H1 (cell line): Measurements from ENCODE around the gene KIAA1671. TPM values are rescaled to one million over a fixed set of nuclear protein-coding genes. Genes with fewer than 3 reads are reported as not detected.

Experiments
- BCL11A ChIP-seq, 2 experiments: IDR thresholded peaks; one replicate each; pipeline ENCODE4 v1.6.1; 2011; ENCODE audit warnings: low read depth in 2 of 2, low read length in 2 of 2, mild to moderate bottlenecking in 2 of 2
- CEBPB ChIP-seq: IDR thresholded peaks from 2 replicates; pipeline ENCODE4 v1.6.1; 2012; ENCODE audit warnings: low read depth, low read length
- CTBP2 ChIP-seq: IDR thresholded peaks from 2 replicates; pipeline ENCODE4 v1.7.0; 2011; ENCODE audit warnings: borderline replicate concordance, mild to moderate bottlenecking, moderate library complexity, mixed read lengths, low read length; ENCODE audit not compliant: insufficient read depth, insufficient read length
- CTCF ChIP-seq, 3 experiments: IDR thresholded peaks; 1 replicate in 2 of 3; 2 replicates in 1 of 3; pipeline versions ENCODE4 v1.5.1 to v1.6.1; 2011; ENCODE audit warnings: low read length in 3 of 3, mild to moderate bottlenecking in 3 of 3, inconsistent platforms in 2 of 3, low read depth in 1 of 3, moderate library complexity in 1 of 3; ENCODE audit not compliant: insufficient read depth in 1 of 3; ENCODE audit errors: control extremely low read depth in 1 of 3
- HDAC2 ChIP-seq, 2 experiments: fragments of 300-600 bp in 1 of 2; sonication (generic) in 1 of 2; IDR thresholded peaks; 2 replicates each; pipeline ENCODE4 v1.6.1; 2011 to 2012; ENCODE audit warnings: low read depth in 2 of 2, low read length in 2 of 2, mild to moderate bottlenecking in 2 of 2, moderate library complexity in 2 of 2, borderline replicate concordance in 1 of 2, inconsistent platforms in 1 of 2
- MAX ChIP-seq: IDR thresholded peaks from 2 replicates; pipeline ENCODE4 v1.6.1; 2012; ENCODE audit warnings: inconsistent platforms
- SIN3A ChIP-seq, 2 experiments: IDR thresholded peaks in 1 of 2; conservative IDR thresholded peaks in 1 of 2; 2 replicates each; pipeline ENCODE4 v1.6.1; 2011 to 2012; ENCODE audit warnings: low read length in 2 of 2, improper control_type of control experiment in 1 of 2, low read depth in 1 of 2, mild to moderate bottlenecking in 1 of 2
- SUZ12 ChIP-seq: fragments of 200-600 bp; sonication (generic); IDR thresholded peaks from 2 replicates; pipeline ENCODE4 v1.6.1; 2012; ENCODE audit warnings: mild to moderate bottlenecking, inconsistent platforms, low read length, moderate library complexity, mixed read lengths
- polyA plus RNA-seq, 7 experiments: library from polyadenylated mRNA; depleted of rRNA in 3 of 7; stranded (reverse) in 5 of 7; unstranded in 2 of 7; fragments of >200 nt in 5 of 7; fragments of 200-250 nt in 2 of 7; gene quantifications; 1 replicate in 5 of 7; 2 replicates in 1 of 7; 4 replicates in 1 of 7; pipeline versions ENCODE4 v1.2.1 to v1.2.3, GENCODE V29; 2011 to 2013; ENCODE audit warnings: missing spikeins in 2 of 7, mixed read lengths in 2 of 7
- total RNA-seq: library from RNA; stranded (reverse); fragmentation: NEBNext Ultra II Directional; extraction: Animal tissue kit (Norgen Biotek cat#: 25700); gene quantifications from 2 replicates; pipeline ENCODE4 v1.2.1, GENCODE V29; 2021

KIAA1671 gene
- total and polyA plus RNA-seq, 2 of the 8 experiments (the other 6 are each of a cell fraction or from before 2014, with no cell fraction given) = 6.4 to 23.9 TPM

GRCh38 chr22:25101501-25101900, 149.0 kb downstream of the KIAA1671 start (continued):
- TF ChIP-seq CTCF (IDR thresholded peaks at IDR 0.05; ENCODE audit: control extremely low read depth in 1 of 3, insufficient read depth in 1 of 3, low read depth in 1 of 3, low read length in 3 of 3) = no peak
- TF ChIP-seq HDAC2 (IDR thresholded peaks at IDR 0.05; ENCODE audit: borderline replicate concordance in 1 of 2, low read depth in 2 of 2, low read length in 2 of 2) = no peak
- TF ChIP-seq CTBP2 = no peak
- TF ChIP-seq BCL11A (IDR thresholded peaks at IDR 0.05; ENCODE audit: low read depth in 2 of 2, low read length in 2 of 2) = no peak
- no peak for TF ChIP-seq CEBPB
- TF ChIP-seq SIN3A (conservative IDR thresholded peaks at IDR 0.05 in 1 of 2, IDR thresholded peaks at IDR 0.05 in 1 of 2; ENCODE audit: low read depth in 1 of 2, low read length in 2 of 2) = no peak
- no peak for TF ChIP-seq MAX
- no peak for TF ChIP-seq SUZ12
